ENCODE measurements around the gene GABBR1.

Gene GABBR1

GRCh38 chr6:29561606-29562181, 71.3 kb downstream of the GABBR1 start:
- DNase-seq, result no peak

- DNase-seq, result no peak
Observed at GRCh38 chr6:29561091-29561490, 71.9 kb downstream of the GABBR1 start.

- DNase-seq, result no peak
Observed at GRCh38 chr6:29559524-29560287, 73.3 kb downstream of the GABBR1 start, which contains the start of gene UBD. TSS of gene UBD (minus strand) at chr6:29559732. CDS start at chr6:29559701, 31 bp downstream.

GRCh38 chr6:29558439-29559079, 74.4 kb downstream of the GABBR1 start:
- no peak for DNase-seq

- DNase-seq, result no peak
Observed at GRCh38 chr6:29557320-29557719, 75.7 kb downstream of the GABBR1 start.

GRCh38 chr6:29554764-29555163, 78.2 kb downstream of the GABBR1 start:
- DNase-seq, result no peak

- DNase-seq, result peak; percentile 56
Observed at GRCh38 chr6:29553268-29554057, 79.5 kb downstream of the GABBR1 start.

- no peak for DNase-seq
Observed at GRCh38 chr6:29552512-29553051, 80.4 kb downstream of the GABBR1 start.

- no peak for DNase-seq
Observed at GRCh38 chr6:29547573-29547972, 85.4 kb downstream of the GABBR1 start.

GRCh38 chr6:29537714-29538403, 95.1 kb downstream of the GABBR1 start:
- no peak for DNase-seq

- DNase-seq, result no peak
Observed at GRCh38 chr6:29532320-29532951, 100.5 kb downstream of the GABBR1 start.

GRCh38 chr6:29531668-29532067, 101.3 kb downstream of the GABBR1 start:
- no peak for DNase-seq

GRCh38 chr6:29530671-29531310, 102.2 kb downstream of the GABBR1 start:
- DNase-seq, result no peak

- DNase-seq, result no peak
Observed at GRCh38 chr6:29529956-29530355, 103.0 kb downstream of the GABBR1 start.

- DNase-seq, result no peak
Observed at GRCh38 chr6:29528988-29529560, 103.9 kb downstream of the GABBR1 start.

- no peak for DNase-seq
Observed at GRCh38 chr6:29528300-29528931, 104.6 kb downstream of the GABBR1 start.

- no peak for DNase-seq
Observed at GRCh38 chr6:29527564-29527963, 105.4 kb downstream of the GABBR1 start.

GRCh38 chr6:29527126-29527525, 105.9 kb downstream of the GABBR1 start:
- DNase-seq, result no peak

- no peak for DNase-seq
Observed at GRCh38 chr6:29525311-29525639, 107.7 kb downstream of the GABBR1 start.

Data from right hindlimb (tissue), 1 donor.